Fibroblast of skin of back (primary cell): ENCODE results near the gene HOXB6. TPM values are rescaled to one million over a fixed set of nuclear protein-coding genes. Genes with fewer than 3 reads are reported as not detected.

ENCODE experiments used
- DNase-seq: peaks from one replicate; pipeline ENCODE4 v3.0.0-alpha.2; 2013
- polyA plus RNA-seq, 2 experiments: library from polyadenylated mRNA; unstranded; fragments of 120-200 nt; gene quantifications; one replicate each; pipeline ENCODE4 v1.2.1, GENCODE V29; 2013; ENCODE audit not compliant: insufficient read length in 2 of 2

HOXB6 gene
- 0.78 TPM for polyA plus RNA-seq (2013, experiment 1 of 2; ENCODE audit: insufficient read length)
- 0.48 TPM for polyA plus RNA-seq (2013, experiment 2 of 2; ENCODE audit: insufficient read length)

- no peak for DNase-seq
These were observed at the start of gene HOXB6 for GRCh38 chr17:48604770-48605329. Gene HOXB6, minus strand, starts transcription at chr17:48604986. Its CDS starts 6,836 bp downstream, at chr17:48598150.

- DNase-seq: no peak
These were observed 45.0 kb upstream of the HOXB6 start for GRCh38 chr17:48649741-48650140.

- DNase-seq: no peak
These were observed 43.1 kb upstream of the HOXB6 start for GRCh38 chr17:48647963-48648245.

- DNase-seq: no peak
These were observed 42.5 kb upstream of the HOXB6 start for GRCh38 chr17:48647103-48647962.

- no peak for DNase-seq
These were observed 41.7 kb upstream of the HOXB6 start for GRCh38 chr17:48646183-48647102.

GRCh38 chr17:48645639-48646182 is 40.9 kb upstream of the HOXB6 start:
- DNase-seq: no peak

- DNase-seq: no peak
These were observed 40.2 kb upstream of the HOXB6 start for GRCh38 chr17:48644910-48645557.

- no peak for DNase-seq
These were observed 39.4 kb upstream of the HOXB6 start for GRCh38 chr17:48644159-48644558.

GRCh38 chr17:48643697-48644012 is 38.9 kb upstream of the HOXB6 start:
- DNase-seq: no peak

GRCh38 chr17:48642843-48643696 is 38.3 kb upstream of the HOXB6 start:
- no peak for DNase-seq

GRCh38 chr17:48642059-48642842 is 37.5 kb upstream of the HOXB6 start:
- DNase-seq: no peak

GRCh38 chr17:48641541-48642058 is 36.8 kb upstream of the HOXB6 start:
- no peak for DNase-seq

- no peak for DNase-seq
These were observed 36.0 kb upstream of the HOXB6 start for GRCh38 chr17:48640858-48641180.

- no peak for DNase-seq
These were observed 35.4 kb upstream of the HOXB6 start for GRCh38 chr17:48639982-48640857.

- DNase-seq: no peak
These were observed 34.4 kb upstream of the HOXB6 start for GRCh38 chr17:48639136-48639535.

GRCh38 chr17:48637323-48638260 is 32.8 kb upstream of the HOXB6 start:
- peak; percentile 86 for DNase-seq

- peak; percentile 60 for DNase-seq
These were observed 31.6 kb upstream of the HOXB6 start for GRCh38 chr17:48636177-48637018.
